Stimulated activated CD8-positive, alpha-beta memory T cell treated with anti-CD3 and anti-CD28 coated beads, Interleukin-7, amount 100 ng/mL, for 24 hours (primary cell): ENCODE data around the gene TCN2.
A peak's percentile ranks its signal among the peaks of the same experiment; 100 is the strongest.
"Not testable (repeated sequence)": the region's sequence is repeated elsewhere in the genome, so short reads cannot be mapped to it uniquely, and the experiment has no call there.

Source experiments
- DNase-seq: peaks from one replicate; pipeline ENCODE4 v3.0.0-alpha.2; 2020; ENCODE audit warnings: low read depth

The TCN2 gene

DNA sequence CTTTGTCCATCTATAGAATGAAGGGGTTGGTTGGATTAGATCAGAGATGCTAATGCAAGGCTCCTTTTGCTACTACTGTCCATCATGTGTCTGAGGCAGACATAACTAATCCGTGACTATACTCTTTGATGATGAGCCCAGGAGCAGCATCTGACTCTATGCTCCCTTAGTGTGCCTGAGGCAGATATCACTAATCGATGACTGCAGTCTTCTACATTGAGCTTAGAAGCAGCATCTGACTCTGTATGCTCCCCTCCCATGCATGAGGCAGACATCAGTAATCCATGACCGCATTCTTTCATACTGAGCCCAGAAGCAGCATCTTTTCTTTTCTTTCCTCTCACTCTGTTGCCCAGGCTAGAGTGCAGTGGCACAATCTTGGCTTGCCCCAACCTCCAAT lies 4.2 kb downstream of the TCN2 start:
- DNase-seq = no peak

DNA sequence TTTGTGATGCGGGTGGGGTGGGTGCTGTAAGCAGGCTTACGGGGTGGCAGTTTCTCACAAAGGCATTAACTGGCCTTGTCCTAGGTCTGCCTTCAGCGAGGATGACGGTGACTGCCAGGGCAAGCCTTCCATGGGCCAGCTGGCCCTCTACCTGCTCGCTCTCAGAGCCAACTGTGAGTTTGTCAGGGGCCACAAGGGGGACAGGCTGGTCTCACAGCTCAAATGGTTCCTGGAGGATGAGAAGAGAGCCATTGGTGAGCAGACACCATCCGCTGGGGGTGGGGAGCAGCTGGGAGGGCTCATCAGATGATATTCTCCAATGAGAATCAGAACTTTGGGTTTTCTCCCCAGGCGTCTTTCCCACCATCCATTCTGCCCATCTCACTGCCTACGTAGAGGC lies 5.8 kb downstream of the TCN2 start:
- DNase-seq = no peak

DNA sequence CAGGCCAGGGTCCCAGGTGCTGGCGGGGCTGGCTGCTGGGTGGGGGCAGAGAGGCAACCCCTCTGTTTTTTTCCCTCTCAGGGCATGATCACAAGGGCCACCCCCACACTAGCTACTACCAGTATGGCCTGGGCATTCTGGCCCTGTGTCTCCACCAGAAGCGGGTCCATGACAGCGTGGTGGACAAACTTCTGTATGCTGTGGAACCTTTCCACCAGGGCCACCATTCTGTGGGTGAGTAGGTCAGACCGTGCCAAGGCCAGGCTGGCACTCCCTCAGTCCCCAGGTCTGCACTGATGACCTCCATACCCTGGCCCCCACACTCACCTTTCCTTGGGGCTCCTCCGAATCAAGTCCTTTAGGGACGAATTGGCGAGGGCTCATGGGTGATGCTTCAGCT lies 7.3 kb downstream of the TCN2 start:
- DNase-seq = no peak

DNA sequence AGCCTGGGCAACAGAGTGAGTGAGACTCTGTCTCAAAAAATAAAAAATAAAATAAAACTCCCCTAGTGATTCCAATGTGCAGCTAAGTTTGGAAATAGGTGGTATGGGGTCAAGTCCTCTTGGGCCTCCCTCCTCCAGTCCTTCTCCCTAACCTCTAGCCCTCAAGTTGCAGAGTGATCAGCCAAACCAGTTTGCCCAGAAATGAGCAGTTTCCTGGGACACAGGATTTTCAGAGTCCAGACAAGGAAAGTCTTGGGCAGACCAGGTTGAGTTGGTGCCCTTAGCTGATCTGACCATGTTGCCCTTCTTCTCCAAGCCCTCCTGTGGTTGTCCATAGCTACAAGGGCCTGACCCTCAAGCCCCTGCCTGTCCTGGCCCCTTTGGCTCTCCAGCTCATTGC lies 7.9 kb downstream of the TCN2 start:
- no peak for DNase-seq

DNA sequence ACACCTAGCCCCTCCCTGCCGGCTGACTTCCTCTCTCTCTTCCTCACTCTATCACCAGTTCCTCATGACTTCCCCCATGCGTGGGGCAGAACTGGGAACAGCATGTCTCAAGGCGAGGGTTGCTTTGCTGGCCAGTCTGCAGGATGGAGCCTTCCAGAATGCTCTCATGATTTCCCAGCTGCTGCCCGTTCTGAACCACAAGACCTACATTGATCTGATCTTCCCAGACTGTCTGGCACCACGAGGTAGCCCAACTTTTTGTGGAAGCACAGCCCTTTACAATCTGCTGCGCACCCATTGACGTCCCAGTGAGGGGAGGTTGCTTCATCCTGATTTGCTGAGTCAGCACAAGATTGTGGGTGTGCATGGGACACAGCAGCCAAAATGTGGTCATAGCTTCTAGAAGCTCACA lies 8.6 kb downstream of the TCN2 start:
- DNase-seq = no peak

DNA sequence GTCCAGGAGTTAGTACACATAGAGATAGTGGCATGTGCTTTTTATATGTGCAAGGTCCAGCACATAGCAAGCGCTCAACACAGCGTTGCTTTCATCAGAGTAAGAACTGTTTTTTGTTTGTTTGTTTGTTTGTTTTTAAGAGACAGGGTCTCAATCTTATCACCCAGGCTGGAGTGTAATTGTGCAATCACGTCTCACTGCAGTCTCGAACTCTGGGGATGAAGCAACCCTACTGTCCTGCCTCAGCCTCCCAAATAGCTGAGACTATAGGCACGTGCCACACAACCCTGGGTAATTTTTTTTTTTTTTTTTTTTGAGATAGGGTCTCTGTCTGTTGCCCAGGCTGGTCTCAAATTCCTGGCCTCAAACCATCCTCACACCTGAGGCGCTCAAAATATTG lies 10.8 kb downstream of the TCN2 start:
- DNase-seq = no peak

DNA sequence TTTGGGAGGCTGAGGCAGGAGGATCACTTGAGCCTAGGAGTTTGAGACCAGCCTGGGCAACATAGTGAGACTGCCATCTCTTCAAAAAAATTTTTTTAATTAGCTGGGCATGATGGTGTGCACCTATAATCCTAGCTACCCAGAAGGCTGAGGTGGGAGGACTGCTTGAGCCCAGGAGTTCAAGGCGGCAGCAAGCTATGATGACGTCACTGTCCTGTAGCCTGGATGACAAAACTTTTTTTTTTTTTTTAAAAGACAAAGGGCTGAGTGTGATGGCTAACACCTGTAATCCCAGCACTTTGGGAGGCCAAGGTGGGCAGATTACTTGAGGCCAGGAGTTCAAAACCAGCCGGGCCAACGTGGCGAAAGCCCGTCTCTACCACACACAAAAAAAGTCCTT lies 12.9 kb downstream of the TCN2 start:
- DNase-seq = not testable (repeated sequence)

DNA sequence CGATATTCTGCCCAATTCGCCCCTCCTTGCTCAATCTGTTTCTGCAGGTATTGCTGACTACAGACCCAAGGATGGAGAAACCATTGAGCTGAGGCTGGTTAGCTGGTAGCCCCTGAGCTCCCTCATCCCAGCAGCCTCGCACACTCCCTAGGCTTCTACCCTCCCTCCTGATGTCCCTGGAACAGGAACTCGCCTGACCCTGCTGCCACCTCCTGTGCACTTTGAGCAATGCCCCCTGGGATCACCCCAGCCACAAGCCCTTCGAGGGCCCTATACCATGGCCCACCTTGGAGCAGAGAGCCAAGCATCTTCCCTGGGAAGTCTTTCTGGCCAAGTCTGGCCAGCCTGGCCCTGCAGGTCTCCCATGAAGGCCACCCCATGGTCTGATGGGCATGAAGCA lies 19.4 kb downstream of the TCN2 start:
- no peak for DNase-seq

DNA sequence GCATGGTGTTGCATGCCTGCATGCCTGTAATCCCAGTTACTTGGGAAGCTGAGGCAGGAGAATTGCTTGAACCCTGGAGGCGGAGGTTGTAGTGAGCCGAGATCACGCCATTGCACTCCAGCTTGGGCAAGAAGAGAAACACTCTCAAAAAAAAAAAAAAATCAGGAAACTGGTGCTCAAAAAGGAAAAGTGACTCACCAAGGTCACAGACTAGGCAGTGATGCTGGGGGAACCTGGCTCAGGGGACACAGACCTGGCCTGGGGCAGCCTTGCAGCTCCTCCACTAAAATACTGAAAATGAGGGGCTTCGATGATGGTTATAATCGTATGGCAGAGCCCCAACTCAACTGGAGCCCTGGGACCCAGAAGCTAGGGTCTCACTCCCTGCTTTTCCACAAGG lies 20.5 kb downstream of the TCN2 start:
- no peak for DNase-seq

DNA sequence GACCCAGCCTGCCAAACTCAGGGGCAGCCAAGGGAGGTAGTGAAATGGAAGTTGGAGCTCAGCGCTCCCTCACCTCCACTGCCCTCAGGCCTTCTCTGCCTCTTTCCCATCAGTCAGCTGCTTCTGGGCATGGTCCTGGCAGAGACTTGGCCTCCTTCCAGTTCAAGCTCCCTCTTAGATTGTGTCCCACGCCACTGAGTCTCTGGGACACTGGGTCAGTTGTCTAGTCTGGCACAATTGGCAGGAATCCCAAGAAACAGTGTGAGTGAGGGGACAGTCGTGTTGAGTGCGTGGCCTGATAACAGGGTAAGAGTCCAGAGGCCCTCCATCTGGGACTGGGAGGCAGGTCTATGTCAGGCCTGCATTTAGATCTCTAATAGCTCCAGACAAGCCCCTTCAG lies 21.5 kb downstream of the TCN2 start:
- DNase-seq = no peak

DNA sequence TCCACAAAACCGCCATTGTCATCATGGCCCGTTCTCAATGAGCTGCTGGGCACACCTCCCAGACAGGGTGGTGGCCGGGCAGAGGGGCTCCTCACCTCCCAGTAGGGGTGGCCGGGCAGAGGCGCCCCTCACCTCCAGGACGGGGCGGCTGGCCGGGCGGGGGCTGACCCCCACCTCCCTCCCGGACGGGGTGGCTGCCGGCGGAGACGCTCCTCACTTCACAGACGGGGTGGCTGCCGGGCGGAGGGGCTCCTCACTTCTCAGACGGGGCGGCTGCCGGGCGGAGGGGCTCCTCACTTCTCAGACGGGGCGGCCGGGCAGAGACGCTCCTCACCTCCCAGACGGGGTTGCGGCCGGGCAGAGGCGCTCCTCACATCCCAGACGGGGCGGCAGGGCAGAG lies 24.5 kb downstream of the TCN2 start:
- not testable (repeated sequence) for DNase-seq

DNA sequence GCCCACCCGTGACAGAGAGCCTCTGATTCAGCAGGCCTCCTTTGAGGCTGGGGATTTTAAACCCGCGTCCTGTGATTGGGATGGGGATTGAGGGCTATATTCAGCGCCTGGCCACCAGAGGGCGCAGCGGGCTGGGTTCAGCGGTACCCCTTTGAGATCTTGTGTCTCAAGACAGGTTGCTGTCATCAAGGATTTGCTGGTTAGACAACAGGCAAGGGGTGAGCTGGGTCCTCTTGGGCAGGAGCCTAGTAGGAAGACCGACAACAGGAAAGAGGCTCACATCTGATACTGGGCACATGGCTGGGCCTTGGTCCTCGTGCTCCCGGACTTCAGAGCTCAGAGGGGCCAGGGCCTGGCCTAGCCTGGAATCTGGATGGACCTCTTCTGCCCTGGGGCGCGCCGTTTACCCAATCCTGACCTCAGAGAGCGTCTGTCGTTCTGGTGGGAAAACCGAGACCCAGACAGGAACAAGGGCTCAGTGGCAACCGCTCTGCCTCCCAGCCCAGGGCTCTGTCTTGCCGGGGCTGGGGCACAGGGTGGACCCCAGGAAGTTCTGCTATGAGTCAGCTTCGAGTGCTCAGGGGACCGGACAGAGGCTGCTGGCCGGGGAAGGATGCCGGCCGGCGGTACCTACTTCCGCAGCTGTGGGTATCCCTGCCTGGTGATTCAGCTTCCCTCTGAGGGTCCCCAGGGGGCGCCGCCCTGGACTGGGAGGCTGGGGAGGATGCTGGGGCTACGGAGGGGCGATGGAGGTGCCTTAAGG lies 27.7 kb downstream of the TCN2 start:
- DNase-seq = peak; percentile 86

DNA sequence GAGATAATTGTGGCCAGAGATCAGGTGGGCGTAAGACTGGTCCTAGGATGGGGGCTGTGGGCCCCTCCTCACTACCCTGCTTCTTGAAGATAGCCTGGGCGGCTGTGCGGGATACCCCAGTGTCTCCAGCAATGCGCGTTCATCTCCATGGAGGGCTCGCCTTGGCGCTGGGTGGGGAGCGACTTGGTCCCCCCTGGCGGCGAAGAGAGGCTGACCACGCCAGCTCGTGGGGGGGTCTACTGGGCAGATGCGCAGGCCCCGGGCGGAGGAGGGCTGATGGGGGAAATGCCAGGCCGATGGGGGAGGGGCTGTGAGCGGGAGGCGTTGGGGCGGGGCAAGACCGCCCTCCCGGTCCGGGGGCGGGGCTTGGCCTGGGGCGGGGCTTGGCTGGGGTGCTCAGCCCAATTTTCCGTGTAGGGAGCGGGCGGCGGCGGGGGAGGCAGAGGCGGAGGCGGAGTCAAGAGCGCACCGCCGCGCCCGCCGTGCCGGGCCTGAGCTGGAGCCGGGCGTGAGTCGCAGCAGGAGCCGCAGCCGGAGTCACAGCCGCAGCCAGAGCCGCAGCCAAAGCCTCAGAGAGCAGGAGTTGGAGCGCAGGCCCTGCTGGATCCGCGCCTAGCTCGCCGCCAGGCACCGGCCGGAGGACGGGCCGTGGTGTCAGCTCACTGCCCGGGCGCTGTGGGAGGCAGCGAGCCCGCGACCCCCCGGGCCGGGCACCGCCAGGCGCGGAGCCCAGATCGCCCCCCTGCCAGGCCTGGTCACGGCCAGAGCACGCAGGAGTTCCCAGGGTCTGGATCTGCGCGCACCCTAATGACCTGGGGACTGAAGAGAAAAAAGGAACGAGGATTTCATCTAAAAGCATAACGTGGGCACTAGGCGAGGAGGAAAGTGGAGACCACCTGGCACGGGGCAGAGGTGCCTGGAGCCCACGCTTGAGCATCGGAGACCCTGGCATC lies 28.6 kb downstream of the TCN2 start, which contains the start of gene SLC35E4:
Gene SLC35E4, plus strand, starts transcription at position 509 of the 953 bp plus-strand sequence. CDS start 670 bp downstream, outside the sequence.
- peak; percentile 95 for DNase-seq

DNA sequence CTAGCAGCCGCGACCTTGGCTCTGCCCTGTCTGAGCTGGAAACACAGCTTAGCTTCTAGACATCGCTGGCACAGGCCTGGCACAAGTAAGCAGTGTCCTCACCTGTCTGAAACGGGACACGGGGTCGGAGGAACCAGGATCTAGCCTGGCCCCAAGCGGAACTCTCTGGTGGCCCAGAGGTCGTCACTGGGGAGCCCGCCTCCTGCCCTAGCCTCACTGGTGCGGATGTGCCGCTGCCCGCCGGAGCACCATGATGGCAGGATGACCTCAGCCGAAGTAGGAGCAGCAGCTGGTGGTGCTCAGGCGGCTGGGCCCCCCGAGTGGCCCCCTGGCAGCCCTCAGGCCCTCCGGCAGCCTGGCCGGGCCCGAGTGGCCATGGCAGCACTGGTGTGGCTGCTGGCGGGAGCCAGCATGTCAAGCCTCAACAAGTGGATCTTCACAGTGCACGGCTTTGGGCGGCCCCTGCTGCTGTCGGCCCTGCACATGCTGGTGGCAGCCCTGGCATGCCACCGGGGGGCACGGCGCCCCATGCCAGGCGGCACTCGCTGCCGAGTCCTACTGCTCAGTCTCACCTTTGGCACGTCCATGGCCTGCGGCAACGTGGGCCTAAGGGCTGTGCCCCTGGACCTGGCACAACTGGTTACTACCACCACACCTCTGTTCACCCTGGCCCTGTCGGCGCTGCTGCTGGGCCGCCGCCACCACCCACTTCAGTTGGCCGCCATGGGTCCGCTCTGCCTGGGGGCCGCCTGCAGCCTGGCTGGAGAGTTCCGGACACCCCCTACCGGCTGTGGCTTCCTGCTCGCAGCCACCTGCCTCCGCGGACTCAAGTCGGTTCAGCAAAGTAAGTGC lies 29.5 kb downstream of the TCN2 start:
- no peak for DNase-seq

DNA sequence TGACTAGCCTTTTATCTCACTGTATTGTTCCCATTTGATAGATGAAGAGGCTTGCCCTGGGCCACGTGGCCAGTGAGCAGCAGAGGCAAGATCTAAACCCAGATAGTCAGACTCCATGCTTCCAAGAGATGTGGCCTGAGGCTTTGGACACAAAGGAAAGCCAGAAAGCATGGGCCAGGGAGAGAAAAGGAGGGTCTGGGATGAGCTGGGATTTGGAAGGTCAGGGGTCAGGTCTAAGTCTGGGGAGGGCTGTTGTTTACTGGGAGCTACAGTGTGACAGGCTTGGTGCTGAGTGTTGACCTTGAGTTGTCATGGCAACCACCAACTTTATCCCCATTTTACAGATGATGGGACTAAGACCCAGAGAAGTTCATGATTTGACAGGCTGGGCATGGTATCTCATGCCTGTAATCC lies 30.7 kb downstream of the TCN2 start:
- no peak for DNase-seq

DNA sequence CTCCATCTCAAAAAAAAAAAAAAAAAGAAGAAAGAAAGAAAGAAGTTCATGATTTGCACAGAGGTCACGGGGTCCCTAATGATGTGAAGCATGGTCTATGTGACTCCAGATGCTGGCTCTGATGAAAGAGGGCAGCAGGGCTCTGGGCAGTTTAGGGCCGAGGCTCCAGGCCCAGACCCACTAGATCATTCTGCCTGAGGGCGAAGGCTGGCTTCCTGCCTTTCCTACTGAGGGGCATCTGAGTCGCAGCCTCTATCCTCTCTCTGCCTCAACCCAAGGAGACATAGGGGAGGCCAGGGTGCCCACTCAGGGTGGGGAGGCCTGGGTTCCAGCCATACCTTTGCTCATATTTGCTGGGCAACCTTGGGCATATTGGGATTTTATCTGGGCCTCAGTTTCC lies 33.4 kb downstream of the TCN2 start:
- no peak for DNase-seq

DNA sequence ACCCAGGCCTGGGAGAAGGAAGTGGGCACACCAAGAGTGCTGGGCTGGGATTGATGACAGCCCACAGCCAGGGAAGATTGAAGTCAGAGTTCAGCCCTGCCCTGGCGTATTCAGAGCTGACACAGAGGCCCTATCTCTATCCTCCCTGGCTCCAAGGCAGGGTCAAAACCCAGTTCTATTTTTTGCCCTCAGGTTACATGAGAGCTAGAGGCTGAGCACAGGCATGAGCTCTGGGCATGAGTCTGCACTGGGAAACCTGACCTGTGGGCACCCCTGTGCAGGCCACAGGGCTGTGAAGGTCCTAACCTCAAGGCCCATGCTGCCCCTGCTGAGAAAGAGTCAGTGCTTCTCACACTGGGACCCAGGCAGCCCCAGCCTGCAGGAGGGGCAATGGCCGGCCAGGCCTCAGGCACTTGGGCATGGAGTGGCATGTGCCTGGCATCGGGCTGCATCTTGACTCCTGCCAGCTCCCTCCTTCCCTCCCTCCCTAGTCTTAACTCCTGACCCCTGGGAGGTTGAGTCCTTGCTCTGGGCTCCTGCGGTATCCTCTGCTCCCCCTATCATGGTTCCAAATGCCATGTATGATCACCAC lies 34.0 kb downstream of the TCN2 start:
- no peak for DNase-seq

DNA sequence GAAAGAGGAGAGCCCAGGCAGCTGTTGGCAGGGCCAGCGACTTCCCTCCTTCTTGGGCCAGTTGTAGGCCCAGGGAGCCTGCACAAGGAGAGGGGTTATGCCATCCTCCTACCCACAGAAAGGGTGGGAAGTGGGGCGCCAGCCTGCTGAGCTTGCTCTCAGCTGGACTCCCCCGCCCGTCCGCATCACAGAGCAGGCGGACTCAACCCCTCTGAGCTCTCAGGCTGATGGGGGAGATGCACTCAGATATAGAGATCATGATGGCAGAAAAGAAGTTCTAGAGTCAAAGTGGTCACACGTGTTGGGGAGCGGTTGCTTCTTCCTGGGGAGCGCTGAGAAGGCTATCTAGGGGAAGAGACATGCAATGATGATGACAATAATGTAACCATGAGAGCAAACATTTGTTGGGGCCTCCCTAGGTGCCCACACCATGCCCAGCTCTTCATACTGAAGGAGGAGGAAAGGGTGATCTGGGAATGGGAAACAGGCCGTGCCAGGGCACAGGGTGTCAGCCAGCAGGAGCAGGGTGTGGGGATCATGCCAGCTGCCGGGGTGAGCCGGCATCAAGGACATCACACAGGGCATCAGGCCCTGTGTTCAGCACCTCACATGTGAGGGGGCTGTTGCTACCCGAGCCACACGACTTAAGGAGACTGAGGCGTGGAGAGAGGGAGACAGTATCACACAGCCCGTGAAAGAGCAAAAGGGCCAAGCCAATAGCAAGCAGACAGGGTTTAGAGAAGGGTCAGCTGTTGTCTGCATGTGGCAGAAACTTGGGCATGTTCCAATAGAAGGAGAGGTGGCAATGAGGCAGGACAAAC lies 36.3 kb downstream of the TCN2 start:
- no peak for DNase-seq

DNA sequence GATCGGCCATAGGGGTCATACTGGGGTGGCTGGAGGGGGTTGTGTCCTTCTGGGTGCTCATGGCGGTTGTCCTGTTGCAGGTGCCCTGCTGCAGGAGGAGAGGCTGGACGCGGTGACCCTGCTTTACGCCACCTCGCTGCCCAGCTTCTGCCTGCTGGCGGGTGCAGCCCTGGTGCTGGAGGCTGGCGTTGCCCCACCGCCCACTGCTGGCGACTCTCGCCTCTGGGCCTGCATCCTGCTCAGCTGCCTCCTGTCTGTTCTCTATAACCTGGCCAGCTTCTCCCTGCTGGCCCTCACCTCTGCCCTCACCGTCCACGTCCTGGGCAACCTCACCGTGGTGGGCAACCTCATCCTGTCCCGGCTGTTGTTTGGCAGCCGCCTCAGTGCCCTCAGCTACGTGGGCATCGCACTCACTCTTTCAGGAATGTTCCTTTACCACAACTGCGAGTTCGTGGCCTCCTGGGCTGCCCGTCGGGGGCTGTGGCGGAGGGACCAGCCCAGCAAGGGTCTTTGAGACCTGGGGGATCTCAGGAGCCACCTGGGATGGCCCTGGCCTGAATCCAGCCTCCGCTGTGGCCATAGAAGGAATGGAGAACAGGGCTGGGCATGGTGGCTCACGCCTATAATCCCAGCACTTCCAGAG lies 39.7 kb downstream of the TCN2 start:
- DNase-seq = no peak

DNA sequence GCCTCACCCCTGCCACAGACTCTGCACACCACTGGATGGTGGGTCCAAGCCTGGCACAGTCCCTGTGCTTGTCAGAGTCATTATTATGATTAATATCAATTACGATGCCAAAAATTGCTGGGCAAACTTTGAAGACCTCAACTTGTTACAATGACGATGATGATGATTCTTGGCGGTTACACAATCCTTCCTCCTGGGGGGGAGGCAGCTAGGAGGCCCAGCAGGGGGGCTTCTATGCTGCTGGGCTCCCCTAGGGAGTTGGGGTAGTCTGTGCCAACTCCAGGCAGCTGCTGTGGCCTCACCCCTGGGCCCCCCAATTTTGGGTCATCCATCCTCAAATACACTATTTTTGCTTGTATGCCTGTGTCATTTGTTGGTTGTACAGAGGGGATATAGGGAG lies 40.6 kb downstream of the TCN2 start:
- DNase-seq = no peak
